GM18867 (cell line): ENCODE results near the gene ALDH16A1.
"Not testable (repeated sequence)": the region's sequence is repeated elsewhere in the genome, so short reads cannot be mapped to it uniquely, and the experiment has no call there.

Experiments used
- ATAC-seq: cut with Tn5 transposase; IDR thresholded peaks from one replicate; pipeline ENCODE4 v1.9.1; 2021; ENCODE audit warnings: mild to moderate bottlenecking, moderate library complexity; ENCODE audit not compliant: unreplicated experiment

Gene ALDH16A1

DNA sequence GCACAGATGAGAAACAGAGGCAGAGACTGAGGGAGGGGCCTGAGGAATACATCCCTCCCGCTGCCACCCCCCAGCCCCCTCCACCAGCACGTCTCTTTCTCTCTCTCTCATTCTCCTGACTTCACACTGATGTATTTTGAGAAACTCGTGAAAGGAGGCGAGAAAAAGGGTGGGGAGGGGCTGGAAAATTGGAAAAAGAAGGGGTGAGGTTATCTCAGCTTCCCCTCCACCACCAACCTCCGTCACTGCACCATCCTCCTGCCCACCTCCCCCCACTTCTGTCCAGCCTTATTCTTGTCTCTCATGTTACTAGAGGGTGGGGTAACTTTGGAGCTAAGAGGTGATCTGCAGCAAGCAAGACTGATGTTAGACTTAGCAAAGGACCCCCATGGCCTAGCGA is 13.2 kb upstream of the ALDH16A1 start:
- ATAC-seq: no peak

DNA sequence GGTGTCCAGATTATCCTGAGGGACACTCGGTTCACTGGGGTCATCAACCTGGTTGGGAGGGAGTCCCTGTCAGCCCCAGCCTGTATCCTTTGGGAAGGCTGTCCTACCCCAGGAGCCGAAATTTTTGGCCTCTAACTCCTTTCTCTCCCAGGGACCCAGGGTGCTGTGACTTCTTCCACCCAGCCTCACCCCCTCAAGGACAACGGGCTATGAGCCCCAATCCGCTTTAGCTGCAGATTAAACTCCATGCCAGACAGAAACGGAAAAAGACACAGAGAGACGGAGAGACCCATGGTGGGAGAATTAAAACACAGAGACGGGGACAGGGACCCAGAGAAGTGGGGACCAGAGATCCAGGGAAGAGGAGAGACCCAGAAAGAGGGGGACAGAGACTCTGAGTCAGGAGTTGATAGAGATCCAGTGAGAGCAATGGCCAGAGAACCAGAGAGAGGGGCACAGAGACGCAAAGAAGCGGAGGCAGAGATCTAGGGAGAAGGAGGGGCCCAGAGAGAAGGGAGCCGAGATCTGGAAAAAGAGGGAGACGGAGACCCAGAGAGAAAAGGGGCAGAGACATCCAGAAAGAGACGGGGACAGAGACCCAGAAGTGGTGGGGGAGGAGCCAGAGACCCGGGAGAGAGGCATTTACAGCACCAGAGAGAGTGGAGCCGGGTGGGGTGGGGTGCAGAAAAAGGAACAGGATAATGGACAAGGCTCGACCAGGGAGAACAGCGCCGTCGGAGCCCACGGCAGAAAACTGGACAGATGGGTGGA is 12.4 kb upstream of the ALDH16A1 start:
- no peak for ATAC-seq

DNA sequence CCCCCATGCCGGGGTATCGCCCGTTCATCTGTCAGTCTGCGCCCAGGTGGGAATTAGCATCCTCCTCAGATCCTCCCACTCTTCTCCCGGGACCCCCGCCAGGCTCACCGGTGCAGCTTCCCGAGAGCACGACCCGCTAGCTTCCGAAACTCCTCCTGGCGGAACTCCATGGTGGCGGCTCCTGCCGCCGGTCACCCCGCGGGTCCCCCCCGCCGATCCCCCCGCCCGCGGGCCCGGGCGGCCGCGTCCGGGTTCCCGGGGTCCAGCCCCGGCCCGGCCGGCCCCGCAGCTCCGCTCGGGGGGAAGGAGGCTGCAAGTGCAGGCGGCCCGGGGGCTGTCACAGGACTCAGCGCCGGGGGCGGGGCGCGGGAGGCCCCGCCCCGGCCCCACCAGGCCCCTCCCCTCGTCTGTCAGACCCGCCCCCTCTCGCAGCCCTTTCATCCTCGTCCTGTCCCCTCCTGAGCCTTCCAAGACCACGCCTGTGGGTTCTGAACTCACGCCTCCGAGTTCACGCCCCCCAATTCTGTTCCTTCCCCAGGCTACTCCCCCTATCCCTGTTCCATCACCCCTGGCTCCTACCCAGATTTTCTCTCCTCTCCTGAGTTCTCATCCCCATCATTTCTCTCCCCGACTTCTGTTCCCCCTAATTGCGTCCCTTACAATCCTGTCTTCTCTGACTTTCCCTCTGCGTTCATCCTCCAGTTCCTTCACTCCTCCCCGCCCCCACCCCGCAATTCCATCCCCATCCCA is 11.6 kb upstream of the ALDH16A1 start, which contains the start of gene SLC17A7:
Gene SLC17A7 (minus strand): TSS at position 318 of the 750 bp plus-strand sequence. CDS start 148 bp downstream, at position 170.
- no peak for ATAC-seq

DNA sequence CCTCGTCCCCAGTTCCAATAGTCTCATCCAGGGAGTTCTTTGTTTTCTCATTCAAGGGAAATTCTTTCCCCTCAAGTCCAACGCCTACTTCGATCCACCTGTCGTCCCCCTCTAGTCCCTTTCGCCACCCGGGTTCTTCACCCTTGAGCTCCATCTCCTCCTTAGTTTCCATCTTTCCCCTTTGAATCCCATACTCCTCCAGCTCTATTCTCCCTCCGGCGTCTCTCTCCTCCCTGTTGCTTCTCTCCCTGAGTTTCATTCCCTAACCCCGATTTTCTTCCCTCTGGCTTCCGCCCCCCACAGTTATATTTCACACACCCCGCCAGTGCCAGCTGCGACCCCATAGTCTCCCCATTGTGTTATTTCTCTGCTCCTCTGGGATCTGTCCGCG is 11.1 kb upstream of the ALDH16A1 start:
- no peak for ATAC-seq

DNA sequence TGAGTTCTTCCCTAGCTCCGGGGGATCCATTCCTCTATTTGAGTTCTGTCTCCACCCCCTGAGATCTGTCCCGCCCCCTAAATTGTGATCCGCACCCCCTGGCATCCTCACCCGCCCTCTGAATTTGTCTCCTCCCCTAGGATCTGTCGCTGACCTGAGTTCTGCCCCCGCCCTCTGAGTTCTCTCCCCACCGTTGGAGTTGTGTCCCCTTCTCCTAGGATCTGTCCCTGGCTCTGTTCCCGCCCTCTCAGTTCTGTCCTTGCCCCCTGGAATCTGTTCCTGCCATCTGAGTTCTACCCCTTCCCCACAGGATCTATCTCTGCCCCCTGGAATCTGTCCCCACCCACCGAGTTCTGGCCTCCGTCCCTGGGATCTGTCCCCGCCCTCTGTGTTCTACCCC is 10.7 kb upstream of the ALDH16A1 start:
- no peak for ATAC-seq

DNA sequence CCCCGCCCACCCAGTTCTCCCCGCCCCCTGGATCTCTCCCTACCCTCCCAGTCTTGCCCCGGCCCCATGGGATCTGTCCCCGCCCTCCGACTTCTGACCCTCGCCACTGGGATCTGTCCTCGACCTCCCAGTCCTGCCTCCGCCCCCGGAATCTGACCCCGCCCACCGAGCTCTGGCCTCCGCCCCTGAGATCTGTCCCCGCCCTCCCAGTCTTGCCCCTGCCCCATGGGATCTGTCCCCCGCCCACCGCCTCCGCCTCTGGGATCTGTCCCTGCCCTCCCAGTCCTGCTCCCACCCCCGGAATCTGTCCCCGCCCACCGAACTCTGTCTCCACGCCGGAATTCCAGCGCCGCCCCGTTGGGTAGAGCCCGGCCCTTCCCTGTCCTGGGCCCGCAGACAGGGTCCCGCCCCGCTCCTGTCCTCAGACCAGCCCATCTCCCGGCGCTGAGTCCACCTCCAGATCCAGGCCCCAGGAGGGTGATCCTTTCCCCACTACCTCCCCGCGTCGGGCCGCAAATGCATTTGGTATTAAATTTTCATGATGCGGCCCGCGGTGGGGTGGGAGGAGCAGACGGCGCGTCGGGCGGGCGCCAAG is 10.2 kb upstream of the ALDH16A1 start:
- ATAC-seq: peak; percentile 20

DNA sequence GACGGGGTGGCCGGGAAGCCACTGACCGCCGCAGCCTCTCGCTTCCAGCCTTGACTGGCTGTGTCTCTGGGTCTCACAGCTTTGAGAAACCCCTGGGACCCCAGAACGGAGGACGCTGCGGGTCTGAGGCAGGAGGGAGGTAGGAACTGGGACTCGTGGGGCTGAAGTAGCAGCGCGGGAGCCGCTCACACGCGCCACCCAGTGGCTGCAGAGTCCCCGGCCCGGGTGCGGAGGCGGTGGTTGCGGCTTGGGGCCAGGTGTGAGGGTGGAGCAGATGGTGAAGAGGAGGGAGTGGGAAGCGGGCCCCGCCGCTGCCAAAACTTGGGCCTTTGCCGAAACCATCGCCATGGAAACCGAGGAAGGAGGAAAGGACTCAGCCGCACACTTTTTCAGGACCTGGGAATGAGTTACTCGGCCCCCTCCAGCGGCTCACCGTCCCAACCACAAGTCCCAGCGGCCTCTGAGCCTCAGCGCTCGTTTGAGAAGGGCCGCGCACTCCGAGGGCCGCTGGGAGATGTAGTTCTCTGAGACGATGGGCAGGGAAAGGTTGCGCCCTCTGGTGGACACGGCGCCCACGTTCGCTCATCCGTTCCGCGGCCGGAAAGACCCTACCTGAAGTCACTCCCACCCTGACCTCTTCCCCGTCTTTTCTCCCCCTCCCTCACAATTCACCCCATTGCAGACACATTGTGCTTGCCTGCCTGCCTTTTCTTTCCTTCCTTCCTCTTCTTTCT is 9.5 kb upstream of the ALDH16A1 start:
- peak; percentile 75 for ATAC-seq

DNA sequence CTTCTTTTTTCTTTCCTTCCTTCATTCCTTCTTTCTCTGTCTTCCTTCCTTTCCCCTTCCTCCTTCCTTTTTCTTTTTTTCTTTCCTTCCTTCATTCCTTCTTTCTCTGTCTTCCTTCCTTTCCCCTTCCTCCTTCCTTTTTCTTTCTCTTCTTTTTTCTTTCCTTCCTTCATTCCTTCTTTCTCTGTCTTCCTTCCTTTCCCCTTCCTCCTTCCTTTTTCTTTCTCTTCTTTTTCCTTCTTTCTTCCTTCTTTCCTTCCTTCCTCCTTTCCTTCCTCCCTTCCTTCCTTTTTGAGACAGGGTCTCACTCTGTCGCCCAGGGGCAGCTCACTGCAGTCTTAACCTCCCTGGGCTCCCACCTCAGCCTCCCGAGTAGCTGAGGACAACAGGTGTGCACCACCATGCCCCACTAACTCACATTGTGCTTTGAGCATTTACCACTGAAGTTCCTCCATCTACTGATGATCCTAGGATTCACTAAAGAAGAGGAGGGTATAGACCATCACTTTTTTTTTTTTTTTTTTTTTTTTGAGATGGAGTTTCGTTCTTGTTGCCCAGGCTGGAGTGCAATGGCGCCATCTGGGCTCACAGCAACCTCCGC is 8.8 kb upstream of the ALDH16A1 start:
- ATAC-seq: not testable (repeated sequence)

DNA sequence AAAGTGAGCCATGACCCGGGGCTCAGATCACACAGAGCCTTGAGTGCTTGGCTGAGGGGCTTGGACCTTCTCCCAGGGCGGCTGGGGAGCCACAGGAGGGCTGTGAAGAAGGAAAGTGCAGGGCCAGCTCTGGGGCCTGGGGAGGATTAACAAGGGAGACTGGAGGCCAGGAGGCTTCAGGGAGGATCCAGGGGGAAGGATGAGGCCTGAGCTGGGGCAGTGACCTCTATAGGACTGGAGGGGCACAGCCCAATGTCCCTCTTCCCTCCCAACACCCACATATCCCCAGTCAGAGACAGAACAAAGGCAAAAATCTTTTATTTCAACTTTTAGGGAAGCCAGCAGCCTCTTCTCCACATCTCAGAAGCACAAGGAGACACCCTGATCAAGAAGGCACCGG is 7.0 kb upstream of the ALDH16A1 start:
- ATAC-seq: no peak

DNA sequence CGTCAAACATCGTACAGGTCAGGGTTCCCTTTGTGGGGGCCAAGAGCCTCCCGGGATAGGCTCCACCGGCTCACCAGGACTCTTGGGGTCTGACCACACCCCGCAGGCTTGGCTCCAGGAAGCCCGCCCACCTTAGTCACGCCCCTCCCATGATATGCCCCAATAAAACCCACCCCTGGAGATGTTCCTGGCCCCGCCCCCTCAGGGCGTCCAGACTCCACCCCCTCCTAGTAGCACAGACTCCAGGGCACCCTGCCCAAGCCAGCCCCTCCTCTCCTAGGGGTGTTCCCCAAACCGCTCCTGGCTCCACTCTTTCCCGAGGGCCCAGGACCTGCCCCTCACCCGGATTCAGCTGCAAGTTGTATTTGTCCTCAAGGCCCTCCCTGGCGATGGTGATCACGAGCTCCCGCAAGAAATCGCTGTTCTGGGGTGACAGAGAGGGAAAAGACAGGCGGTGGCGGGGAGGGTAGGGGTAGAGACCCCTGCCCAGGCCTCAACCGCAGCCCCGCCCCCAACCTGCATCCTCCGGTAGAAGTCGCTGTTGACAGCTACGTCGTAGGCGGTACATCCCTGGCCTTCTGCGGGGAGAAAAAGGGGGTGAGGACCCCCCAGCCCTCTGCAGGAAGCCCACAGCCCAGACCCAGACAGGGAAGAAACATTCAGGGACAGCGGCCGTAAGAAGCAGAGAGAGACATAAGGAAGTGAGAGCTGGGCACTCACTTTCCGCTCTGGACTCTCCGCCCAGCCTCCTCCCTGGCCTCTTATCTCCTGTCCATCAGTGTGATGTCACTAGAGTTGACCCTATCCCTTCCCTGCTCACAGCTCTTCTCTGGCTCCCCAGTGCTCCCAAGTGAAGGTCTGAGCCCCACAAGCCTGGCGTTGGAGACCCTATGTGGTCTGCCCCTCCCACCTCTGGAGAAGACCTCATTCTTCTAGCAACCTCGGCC is 5.3 kb upstream of the ALDH16A1 start:
- ATAC-seq: no peak

DNA sequence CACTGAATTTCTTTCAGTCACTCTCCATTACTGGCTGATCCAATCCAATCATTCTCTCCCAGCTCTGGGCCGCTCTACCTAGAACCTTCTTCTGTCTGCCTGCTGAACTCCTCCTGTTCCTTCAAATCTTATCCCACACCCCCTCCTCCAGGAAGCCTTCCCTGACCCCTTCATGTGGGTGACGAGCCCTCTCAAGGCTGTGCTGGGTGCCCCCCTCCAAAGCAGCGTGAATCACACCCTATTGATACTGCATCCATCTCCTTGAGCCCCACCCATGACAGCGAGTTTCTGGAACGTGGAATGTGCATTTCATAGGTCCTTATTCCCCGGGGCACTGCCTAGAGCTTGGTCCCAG is 4.6 kb upstream of the ALDH16A1 start:
- no peak for ATAC-seq

DNA sequence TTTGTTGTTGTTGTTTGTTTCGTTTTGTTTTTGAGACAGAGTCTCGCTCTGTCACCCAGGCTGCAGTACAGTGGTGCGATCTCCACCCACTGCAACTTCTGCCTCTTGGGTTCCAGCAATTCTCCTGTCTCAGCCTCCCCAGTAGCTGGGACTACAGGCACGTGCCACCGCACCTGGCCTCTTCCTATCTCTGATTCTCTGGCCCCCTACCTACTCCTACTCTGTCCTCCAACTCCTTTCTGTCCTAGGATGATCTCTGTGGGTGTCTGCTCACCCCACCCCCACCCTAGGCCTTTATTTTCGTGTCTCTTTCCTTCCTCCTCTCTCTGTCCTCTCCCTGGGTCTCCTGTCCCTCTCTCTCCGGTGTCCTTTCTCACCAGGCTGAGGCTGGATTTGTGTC is 2.6 kb upstream of the ALDH16A1 start:
- ATAC-seq: no peak

DNA sequence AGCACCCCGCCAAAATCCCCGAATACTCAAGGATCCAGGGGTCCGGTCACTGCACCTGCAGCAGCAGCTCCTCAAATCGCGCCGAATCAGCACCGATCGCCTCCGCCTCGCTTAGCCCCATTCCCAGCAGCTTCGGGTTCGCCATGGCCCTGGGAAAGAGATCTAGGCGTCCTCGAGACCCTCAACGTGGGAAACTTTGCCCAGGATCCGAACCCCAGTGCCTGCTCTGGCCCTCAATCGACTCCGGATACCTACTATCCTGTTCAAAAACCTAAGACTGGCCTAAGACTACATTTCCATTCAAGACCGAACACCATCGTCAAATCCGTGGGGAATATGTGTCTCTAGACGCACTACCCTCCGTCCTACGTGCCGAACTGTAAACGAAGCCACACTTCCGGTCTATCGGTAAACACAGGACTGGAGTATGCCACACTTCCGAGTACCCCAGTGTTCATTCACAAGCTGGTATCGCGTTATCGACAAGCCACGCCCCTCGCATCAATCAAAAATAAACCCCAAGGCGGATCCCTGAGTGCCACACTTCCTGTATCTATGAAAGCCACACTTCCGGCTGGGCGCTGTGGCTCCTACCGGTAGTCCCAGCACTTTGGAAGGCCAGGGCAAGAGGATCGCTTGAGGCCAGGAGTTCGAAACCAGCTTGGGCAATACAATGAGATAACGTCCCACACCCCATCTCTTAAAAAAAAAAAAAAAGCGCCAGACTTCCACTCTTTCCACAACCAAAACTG is 1.4 kb upstream of the ALDH16A1 start, which contains the start of gene PIH1D1:
Gene PIH1D1 (minus strand): TSS at position 385 of the 752 bp plus-strand sequence. CDS start 240 bp downstream, at position 145.
- peak; percentile 50 for ATAC-seq

DNA sequence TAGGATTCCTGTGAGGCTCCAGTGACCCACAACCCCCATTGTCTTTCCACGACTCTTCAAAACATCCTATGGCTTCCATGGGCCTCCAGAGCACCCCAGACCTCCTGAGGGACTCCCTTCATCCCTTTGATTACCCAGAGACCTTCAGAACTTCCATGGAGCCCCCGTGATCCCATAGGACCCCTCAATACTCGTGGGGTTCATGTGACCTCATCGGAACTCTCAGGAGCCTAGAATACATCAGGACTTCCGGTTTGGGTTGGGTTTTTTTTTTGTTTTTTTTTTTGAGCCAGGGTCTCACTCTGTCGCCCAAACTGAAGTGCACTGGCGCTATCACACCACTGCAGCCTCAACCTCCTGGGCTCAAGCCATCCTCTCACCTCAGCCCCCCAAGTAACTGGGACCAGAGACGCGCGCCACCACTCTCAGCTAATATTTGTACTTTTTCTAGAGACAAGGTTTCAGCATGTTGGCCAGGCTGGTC is 774 bp downstream of the ALDH16A1 start:
- ATAC-seq: no peak

DNA sequence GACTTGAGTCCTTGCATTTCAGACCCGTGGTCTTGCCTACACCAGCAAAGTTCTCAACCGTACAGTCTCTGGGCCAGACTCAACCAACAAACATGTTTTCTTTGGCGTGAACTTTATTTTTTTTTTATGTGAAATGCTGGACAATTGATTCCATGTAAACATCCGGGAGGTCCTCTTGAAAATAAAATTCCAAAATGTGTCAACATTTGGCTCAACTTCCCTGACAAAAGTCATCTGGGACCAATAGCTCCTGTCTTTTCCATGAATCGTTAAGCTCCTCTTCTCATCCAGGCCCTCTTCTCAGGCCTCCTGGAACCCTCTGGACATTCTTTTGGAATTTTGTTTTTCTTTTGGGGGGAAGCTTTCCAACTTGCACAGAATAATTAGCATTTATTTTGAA is 2.7 kb downstream of the ALDH16A1 start:
- no peak for ATAC-seq

DNA sequence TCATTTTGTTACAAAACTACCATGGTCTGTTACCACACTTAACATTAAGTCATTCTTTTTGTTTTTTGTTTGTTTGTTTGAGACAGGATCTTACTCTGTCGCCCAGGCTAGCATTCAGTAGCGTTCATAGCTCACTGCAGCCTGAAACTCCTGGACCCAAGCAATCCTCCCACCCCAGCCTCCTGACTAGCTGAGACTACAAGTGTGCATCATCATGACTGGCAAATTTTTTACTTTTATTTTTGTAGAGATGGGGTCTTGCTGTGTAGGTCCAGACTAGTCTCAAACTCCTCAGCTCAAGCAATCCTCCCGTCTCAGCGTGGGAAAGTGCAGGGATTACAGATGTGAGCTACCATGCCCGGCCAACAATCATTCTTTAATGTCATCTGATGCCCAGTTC is 3.3 kb downstream of the ALDH16A1 start:
- ATAC-seq: no peak

DNA sequence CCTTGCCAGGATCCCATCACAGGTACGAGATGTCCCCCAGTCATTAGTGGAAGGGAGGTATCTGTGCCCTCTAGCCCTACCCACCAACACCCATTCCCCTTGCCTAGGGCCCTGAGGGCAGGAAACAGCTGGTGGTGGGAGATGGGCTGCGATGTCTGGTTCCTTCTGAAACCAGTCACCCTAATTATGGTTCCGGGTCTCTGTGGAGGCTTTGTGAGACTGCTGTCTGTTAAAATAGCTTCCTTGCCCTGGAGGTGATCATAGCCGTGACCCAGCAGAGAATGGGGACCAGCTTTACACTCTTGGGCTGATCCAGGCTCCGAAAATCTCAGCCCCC is 5.5 kb downstream of the ALDH16A1 start:
- ATAC-seq: no peak

DNA sequence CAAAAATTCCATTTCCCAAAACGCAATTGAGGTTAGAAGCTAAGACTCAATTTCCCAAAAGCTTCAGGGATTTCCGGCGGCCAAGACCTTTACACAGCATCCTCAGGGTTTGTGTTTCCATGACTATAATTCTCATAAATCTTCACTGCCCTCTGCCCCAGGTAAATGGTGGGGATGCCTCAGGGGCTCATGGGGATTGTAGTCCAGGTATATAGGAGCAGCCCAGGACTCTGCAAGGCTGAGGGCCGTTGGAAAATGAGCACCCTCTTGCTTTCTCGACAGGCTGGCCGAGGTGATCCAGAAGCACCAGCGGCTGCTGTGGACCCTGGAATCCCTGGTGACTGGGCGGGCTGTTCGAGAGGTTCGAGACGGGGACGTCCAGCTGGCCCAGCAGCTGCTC is 6.4 kb downstream of the ALDH16A1 start:
- no peak for ATAC-seq

DNA sequence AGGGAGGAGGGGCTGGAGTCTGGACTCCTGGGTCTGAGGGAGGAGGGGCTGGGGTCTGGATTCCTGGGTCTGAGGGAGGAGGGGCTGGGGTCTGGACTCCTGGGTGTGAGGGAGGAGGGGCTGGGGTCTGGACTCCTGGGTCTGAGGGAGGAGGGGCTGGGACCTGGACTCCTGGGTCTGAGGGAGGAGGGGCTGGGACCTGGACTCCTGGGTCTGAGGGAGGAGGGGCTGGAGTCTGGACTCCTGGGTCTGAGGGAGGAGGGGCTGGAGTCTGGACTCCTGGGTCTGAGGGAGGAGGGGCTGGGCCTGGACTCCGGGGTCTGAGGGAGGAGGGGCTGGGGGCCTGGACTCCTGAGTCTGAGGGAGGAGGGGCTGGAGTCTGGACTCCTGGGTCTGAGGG is 8.1 kb downstream of the ALDH16A1 start:
- ATAC-seq: not testable (repeated sequence)
